ENCODE data around the gene SPO11. TPM values are rescaled to one million over a fixed set of nuclear protein-coding genes. Genes with fewer than 3 reads are reported as not detected.

Gene SPO11
- total RNA-seq, 1 donor from 2014 or later = not detected

DNA sequence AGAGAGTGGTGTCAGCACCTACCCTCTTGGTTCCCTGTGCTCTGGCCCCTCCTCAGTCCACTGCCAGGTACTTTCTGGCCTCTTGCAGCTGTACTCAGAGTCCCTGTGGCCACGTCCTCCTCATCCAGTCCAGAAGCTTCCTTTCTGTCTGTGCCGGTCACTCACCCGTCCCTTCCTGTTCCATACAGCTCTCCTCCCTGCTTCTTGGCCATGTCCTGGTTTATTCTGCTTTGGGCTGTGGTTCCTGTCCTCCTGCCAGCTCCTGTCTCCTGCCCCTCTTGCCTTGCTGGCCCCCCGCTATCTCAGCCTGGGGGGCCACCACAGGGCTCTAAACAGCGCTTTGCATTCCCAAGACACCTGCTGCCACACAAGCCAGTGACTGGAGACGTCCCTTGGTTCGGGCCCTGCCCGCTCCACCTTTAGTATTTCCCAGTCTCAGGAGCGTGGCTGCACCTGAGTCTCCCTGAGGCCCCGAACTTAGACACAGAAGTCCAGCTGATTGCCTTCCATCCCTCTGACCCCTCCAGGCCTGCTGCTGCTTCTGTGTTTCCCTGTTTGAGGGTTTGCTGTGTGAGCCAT lies 46.1 kb downstream of the SPO11 start:
- Mint-ChIP-seq H3K36me3 (ENCODE audit: low read depth) (peaks cover 99% of the 10 kb centered on the region), H3K4me3 (no peak overlapping the region), H3K9me3 (no peaks in the 10 kb centered on the region), H3K27me3 (no peaks in the 10 kb centered on the region), H3K27ac (no peak overlapping the region), H3K4me1 (no peaks in the 10 kb centered on the region)
- ChIA-PET CTCF (no interaction called here), POLR2A (interaction anchor here (0.6 to 0.7 kb wide), 2 partner anchors 22 to 115 kb away, joined by 4 to 5 read pairs; no protein-coding TSS in a partner anchor)
- TF ChIP-seq, protein P1, sequence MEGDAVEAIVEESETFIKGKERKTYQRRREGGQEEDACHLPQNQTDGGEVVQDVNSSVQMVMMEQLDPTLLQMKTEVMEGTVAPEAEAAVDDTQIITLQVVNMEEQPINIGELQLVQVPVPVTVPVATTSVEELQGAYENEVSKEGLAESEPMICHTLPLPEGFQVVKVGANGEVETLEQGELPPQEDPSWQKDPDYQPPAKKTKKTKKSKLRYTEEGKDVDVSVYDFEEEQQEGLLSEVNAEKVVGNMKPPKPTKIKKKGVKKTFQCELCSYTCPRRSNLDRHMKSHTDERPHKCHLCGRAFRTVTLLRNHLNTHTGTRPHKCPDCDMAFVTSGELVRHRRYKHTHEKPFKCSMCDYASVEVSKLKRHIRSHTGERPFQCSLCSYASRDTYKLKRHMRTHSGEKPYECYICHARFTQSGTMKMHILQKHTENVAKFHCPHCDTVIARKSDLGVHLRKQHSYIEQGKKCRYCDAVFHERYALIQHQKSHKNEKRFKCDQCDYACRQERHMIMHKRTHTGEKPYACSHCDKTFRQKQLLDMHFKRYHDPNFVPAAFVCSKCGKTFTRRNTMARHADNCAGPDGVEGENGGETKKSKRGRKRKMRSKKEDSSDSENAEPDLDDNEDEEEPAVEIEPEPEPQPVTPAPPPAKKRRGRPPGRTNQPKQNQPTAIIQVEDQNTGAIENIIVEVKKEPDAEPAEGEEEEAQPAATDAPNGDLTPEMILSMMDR (IDR thresholded peaks at IDR 0.05) = no peak
- ATAC-seq (ENCODE audit: low read depth) (no peak), DNase-seq (no peak)
- intact Hi-C loops (cut with micrococcal nuclease) = no loop called here

DNA sequence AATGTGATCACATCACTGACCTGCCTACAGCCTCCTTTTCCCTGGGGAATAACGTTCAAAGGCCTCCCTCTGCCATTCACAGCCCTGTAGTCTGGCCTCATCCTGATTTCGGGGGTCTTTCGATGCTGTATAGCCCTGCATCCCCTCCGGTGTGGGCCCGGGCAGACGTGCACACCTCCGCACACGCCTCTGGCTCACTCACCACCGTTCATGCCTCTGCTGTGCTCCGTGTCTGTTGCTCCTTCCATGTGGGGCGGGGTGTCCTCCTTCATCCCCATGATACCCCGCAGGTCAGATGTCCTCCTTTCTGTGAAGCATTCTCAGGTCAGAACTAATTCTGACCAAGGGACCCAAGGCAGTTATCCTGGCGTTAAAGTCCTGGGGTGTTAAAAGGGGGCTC lies 47.7 kb downstream of the SPO11 start:
- Mint-ChIP-seq H3K4me3 (no peak overlapping the region), H3K4me1 (peaks cover 7% of the 10 kb centered on the region), H3K9me3 (no peaks in the 10 kb centered on the region), H3K36me3 (ENCODE audit: low read depth) (peaks cover 87% of the 10 kb centered on the region), H3K27ac (no peak overlapping the region), H3K27me3 (no peaks in the 10 kb centered on the region)
- ATAC-seq (ENCODE audit: low read depth) (no peak), DNase-seq (no peak)
- intact Hi-C loops (cut with micrococcal nuclease) = no loop called here
- TF ChIP-seq, protein P1 (IDR thresholded peaks at IDR 0.05) = no peak
- ChIA-PET CTCF (no interaction called here), POLR2A (no interaction called here)

DNA sequence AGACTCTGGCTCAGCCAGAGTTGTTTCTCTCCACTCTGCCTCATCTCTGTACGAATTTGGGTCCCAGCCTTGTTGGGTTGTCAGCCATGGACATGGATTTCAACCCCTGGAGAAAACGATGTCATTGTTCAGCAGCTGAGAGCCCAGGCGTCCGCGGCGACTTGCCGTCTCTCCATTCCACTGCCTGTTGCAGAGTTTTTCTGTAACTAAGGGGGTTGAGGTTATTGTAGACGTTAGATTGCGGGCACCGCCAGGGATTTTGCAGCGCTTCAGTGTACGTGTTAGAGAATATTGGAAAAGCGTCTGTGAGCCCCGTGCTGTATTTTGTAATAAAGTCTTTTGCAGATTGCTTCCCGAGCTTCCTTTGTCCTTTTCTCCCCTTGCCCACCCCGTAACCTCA lies 48.5 kb downstream of the SPO11 start:
- CTCF ChIA-PET = no interaction called here
- H3K36me3 Mint-ChIP-seq (ENCODE audit: low read depth) = peaks cover 79% of the 10 kb centered on the region
- H3K4me1 Mint-ChIP-seq = peaks cover 10% of the 10 kb centered on the region
- H3K9me3 Mint-ChIP-seq = no peaks in the 10 kb centered on the region
- POLR2A ChIA-PET = no interaction called here
- TF ChIP-seq, protein P1 (IDR thresholded peaks at IDR 0.05) = no peak
- no peak for ATAC-seq (ENCODE audit: low read depth)
- H3K27ac Mint-ChIP-seq = no peak overlapping the region
- H3K27me3 Mint-ChIP-seq = no peaks in the 10 kb centered on the region
- no peak overlapping the region for H3K4me3 Mint-ChIP-seq
- intact Hi-C loops (cut with micrococcal nuclease) = no loop called here
- DNase-seq = no peak

DNA sequence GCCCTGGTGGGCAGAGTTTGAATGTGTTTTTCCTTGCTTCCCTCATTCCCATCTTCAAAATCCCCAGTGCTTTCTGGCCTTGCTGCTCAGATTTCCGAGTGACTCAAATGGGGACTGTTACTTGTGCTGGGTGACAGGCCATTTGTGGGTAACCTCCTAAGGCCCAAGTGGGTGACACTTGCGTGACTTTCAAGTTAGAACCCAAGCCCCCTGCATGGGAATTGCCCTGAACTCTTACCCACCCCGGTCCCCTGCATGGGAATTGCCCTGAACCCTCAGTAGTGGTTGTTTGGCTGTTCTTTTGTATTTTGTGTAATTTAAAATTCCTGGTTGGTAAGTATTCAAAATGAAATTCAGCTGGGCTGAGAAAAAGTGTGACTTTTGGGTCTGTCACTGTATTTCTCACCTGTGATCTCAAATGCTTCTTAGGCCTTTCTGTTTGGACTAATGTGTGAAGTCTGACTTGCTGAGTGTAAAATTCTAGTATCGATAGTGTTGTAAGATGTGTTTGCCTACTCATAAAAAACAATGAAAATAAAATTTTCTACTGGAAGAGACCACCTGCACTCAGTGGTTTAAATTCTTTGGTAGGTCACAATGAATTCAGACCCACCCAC lies 49.2 kb downstream of the SPO11 start:
- H3K36me3 Mint-ChIP-seq (ENCODE audit: low read depth) = peaks cover 73% of the 10 kb centered on the region
- ATAC-seq (ENCODE audit: low read depth) (no peak), DNase-seq (no peak)
- no peaks in the 10 kb centered on the region for H3K9me3 Mint-ChIP-seq
- ChIA-PET CTCF (interaction anchor here (0.7 to 2.0 kb wide), 4 partner anchors 117 to 217 kb away, joined by 3 to 10 read pairs (median 4); no protein-coding TSS in a partner anchor), POLR2A (no interaction called here)
- intact Hi-C loops (cut with micrococcal nuclease) = no loop called here
- no peak overlapping the region for H3K27ac Mint-ChIP-seq
- no peak overlapping the region for H3K4me3 Mint-ChIP-seq
- H3K4me1 Mint-ChIP-seq = peaks cover 10% of the 10 kb centered on the region
- H3K27me3 Mint-ChIP-seq = no peaks in the 10 kb centered on the region
- TF ChIP-seq, protein P1 (IDR thresholded peaks at IDR 0.05) = no peak

DNA sequence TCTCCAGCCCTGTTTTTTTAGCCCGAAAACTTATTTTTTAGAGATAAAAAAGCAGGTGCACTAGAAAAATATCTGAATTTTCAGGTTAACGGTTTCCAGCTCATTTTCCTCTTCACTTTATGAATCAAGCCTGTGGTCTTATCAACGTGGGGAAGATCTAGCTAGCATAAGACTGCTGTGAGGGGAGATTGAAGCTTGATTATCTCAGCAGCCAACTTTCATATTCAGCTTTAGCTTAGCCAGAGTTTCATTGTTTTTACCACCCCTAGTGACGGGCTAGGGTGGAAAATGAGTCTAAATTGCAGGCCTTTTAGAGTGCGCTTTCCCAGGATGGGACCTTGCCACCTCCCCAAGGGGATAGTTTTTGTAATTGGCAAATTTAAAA lies 49.7 kb downstream of the SPO11 start:
- ChIA-PET CTCF (interaction anchor here (0.7 to 2.0 kb wide), 5 partner anchors 116 to 217 kb away, joined by 3 to 10 read pairs (median 3); no protein-coding TSS in a partner anchor), POLR2A (interaction anchor here (0.6 to 1.6 kb wide), 2 partner anchors 11 to 45 kb away, joined by 4 to 5 read pairs; no protein-coding TSS in a partner anchor)
- intact Hi-C loops (cut with micrococcal nuclease) = no loop called here
- ATAC-seq (ENCODE audit: low read depth) (no peak), DNase-seq (no peak)
- Mint-ChIP-seq H3K27me3 (no peaks in the 10 kb centered on the region), H3K4me1 (peaks cover 10% of the 10 kb centered on the region), H3K36me3 (ENCODE audit: low read depth) (peaks cover 74% of the 10 kb centered on the region), H3K9me3 (no peaks in the 10 kb centered on the region), H3K4me3 (no peak overlapping the region), H3K27ac (no peak overlapping the region)
- TF ChIP-seq, protein P1 (IDR thresholded peaks at IDR 0.05) = no peak

Data from activated B cell treated with CpG ODN at 0.5 μM for 24 hours (primary cell).